ENCODE measurements around the gene DIAPH2.

The DIAPH2 gene

GRCh38 chrX:96763608-96764007 is 79.0 kb downstream of the DIAPH2 start:
- no peak for TF ChIP-seq CTCF (IDR thresholded peaks at IDR 0.05; ENCODE audit: low read depth, low read length, missing control alignments)
- H3K4me3 ChIP-seq (replicated peaks; ENCODE audit: low read depth, low read length), result no peak overlapping the region
- DNase-seq (ENCODE audit: extremely low read depth, low read depth), result no peak

GRCh38 chrX:96764864-96765263 is 80.2 kb downstream of the DIAPH2 start:
- H3K4me3 ChIP-seq (replicated peaks; ENCODE audit: low read depth, low read length), result no peak overlapping the region
- DNase-seq (ENCODE audit: extremely low read depth, low read depth), result no peak
- no peak for TF ChIP-seq CTCF (IDR thresholded peaks at IDR 0.05; ENCODE audit: low read depth, low read length, missing control alignments)

- no peak for TF ChIP-seq CTCF (IDR thresholded peaks at IDR 0.05; ENCODE audit: low read depth, low read length, missing control alignments)
- H3K4me3 ChIP-seq (replicated peaks; ENCODE audit: low read depth, low read length), result no peak overlapping the region
- no peak for DNase-seq (ENCODE audit: extremely low read depth, low read depth)
Observed at GRCh38 chrX:96770315-96770714, 85.7 kb downstream of the DIAPH2 start.

GRCh38 chrX:96771486-96771885 is 86.8 kb downstream of the DIAPH2 start:
- no peak for DNase-seq (ENCODE audit: extremely low read depth, low read depth)
- H3K4me3 ChIP-seq (replicated peaks; ENCODE audit: low read depth, low read length), result no peak overlapping the region
- no peak for TF ChIP-seq CTCF (IDR thresholded peaks at IDR 0.05; ENCODE audit: low read depth, low read length, missing control alignments)

- DNase-seq (ENCODE audit: extremely low read depth, low read depth), result no peak
- H3K4me3 ChIP-seq (replicated peaks; ENCODE audit: low read depth, low read length), result no peak overlapping the region
- TF ChIP-seq CTCF (IDR thresholded peaks at IDR 0.05; ENCODE audit: low read depth, low read length, missing control alignments), result no peak
Observed at GRCh38 chrX:96774116-96774515, 89.5 kb downstream of the DIAPH2 start.

GRCh38 chrX:96776966-96777365 is 92.3 kb downstream of the DIAPH2 start:
- no peak for TF ChIP-seq CTCF (IDR thresholded peaks at IDR 0.05; ENCODE audit: low read depth, low read length, missing control alignments)
- DNase-seq (ENCODE audit: extremely low read depth, low read depth), result no peak

GRCh38 chrX:96791559-96791958 is 106.9 kb downstream of the DIAPH2 start:
- TF ChIP-seq CTCF (IDR thresholded peaks at IDR 0.05; ENCODE audit: low read depth, low read length, missing control alignments), result no peak
- no peak overlapping the region for H3K4me3 ChIP-seq (replicated peaks; ENCODE audit: low read depth, low read length)
- no peak for DNase-seq (ENCODE audit: extremely low read depth, low read depth)

More at GRCh38 chrX:96776966-96777365, 92.3 kb downstream of the DIAPH2 start:
- no peak overlapping the region for H3K4me3 ChIP-seq (replicated peaks; ENCODE audit: low read depth, low read length)

All from HFF-Myc (cell line).